Sigmoid colon (tissue), 4 donors: Measurements from ENCODE around the gene IL21R.

Source experiments
- CTCF ChIP-seq, 4 experiments: fragments of 450-650 bp in 3 of 4; fragments of 200-600 bp in 1 of 4; IDR thresholded peaks; one replicate each; pipeline ENCODE4 v1.5.1; 2016 to 2019; ENCODE audit warnings: antibody characterized with exemption in 4 of 4, mild to moderate bottlenecking in 3 of 4, moderate library complexity in 2 of 4
- EP300 ChIP-seq, 4 donors: sonication (generic); formaldehyde crosslinking; IDR thresholded peaks; one replicate each; pipeline ENCODE4 v1.6.1; 2017; ENCODE audit warnings: antibody characterized with exemption in 4 of 4
- POLR2A ChIP-seq, 2 donors: fragments of 450-650 bp; IDR thresholded peaks; one replicate each; pipeline ENCODE4 v1.6.1; 2016; ENCODE audit warnings: antibody characterized with exemption in 2 of 2, mild to moderate bottlenecking in 2 of 2, moderate library complexity in 2 of 2
- POLR2AphosphoS5 ChIP-seq, 4 donors: sonication (generic); formaldehyde crosslinking; IDR thresholded peaks; one replicate each; pipeline ENCODE4 v1.6.1; 2017; ENCODE audit warnings: antibody characterized with exemption in 4 of 4

DNA sequence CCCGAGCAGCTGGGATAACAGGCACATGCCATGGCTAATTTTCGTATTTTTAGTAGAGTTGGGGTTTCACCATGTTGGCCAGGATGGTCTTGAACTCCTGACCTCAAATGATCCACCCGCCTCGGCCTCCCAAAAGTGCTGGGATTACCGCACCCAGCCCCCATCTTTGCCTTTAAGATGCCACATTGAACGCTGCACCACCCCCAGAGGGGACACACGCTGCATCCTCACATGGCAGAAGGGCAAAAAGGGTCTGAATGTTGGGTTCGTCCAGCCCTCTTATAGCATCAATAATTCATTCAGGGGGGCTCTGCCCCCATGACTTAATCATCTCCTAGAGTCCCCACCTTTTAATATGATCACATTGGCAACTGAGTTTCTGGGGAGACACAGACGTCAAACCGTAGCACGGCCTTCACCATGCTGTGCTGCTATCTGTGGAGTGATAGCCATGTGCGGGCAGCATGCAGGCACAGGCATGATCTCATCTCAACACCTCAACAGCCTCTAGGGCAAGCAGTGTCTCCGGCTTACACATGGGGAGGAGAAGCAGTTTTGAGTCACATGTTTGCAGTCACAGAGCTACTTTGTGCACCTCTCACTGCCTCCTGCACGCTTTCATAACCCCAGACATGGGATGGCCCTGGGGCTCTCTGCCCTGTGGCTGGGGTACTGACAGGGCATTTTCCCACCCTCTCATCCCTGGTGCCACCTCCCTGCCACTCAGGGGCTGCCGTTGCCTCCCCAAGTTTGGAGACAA lies 30.0 kb downstream of the IL21R start:
- TF ChIP-seq POLR2A (IDR thresholded peaks at IDR 0.05), result no peak
- TF ChIP-seq CTCF (IDR thresholded peaks at IDR 0.05), result no peak
- no peak for TF ChIP-seq EP300 (IDR thresholded peaks at IDR 0.05)
- no peak for TF ChIP-seq POLR2AphosphoS5 (IDR thresholded peaks at IDR 0.05)
